Epithelial cell of proximal tubule (primary cell): Measurements from ENCODE around the gene SVIP. TPM values are rescaled to one million over a fixed set of nuclear protein-coding genes. Genes with fewer than 3 reads are reported as not detected.

Experiments used
- DNase-seq: peaks from one replicate; pipeline ENCODE4 v3.0.0-alpha.2; 2011; ENCODE audit warnings: low read depth
- H3K4me3 ChIP-seq: 2 replicates; pipeline ENCODE4 v1.5.1; 2011; ENCODE audit warnings: low read depth, mild to moderate bottlenecking, low read length
- CTCF ChIP-seq: conservative IDR thresholded peaks from 2 replicates; pipeline ENCODE4 v1.5.1; 2012; ENCODE audit warnings: low read depth, mild to moderate bottlenecking, low read length
- total RNA-seq: library from RNA; depleted of rRNA; stranded (reverse); fragments of >200 nt; gene quantifications from 2 replicates; pipeline ENCODE4 v1.2.3, GENCODE V29; 2015

The SVIP gene
- total RNA-seq, 1 donor from 2014 or later: 14.8 TPM

GRCh38 chr11:22780952-22781593 is 48.5 kb downstream of the SVIP start:
- H3K4me3 ChIP-seq: no peak overlapping the region
- no peak for TF ChIP-seq CTCF
- no peak for DNase-seq

DNA sequence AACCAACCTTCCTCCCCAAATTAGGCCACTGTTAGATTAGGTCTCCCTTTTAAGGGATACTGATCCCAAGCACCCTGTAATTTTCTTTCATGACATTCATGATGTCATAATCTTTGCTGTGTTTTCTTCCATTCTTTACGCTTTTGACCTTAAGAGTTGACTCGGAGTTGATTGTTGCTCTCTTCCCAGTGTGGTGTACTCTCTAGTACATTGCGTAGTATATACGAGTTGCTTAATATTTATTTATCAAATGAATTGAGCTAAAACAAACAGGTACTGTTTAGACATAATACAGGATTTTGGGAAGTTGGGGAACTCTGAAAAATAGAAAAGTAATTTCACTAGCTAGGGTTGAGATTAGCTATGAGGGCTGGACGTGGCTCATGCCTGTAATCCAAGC is 49.8 kb downstream of the SVIP start:
- DNase-seq: no peak
- no peak for TF ChIP-seq CTCF

DNA sequence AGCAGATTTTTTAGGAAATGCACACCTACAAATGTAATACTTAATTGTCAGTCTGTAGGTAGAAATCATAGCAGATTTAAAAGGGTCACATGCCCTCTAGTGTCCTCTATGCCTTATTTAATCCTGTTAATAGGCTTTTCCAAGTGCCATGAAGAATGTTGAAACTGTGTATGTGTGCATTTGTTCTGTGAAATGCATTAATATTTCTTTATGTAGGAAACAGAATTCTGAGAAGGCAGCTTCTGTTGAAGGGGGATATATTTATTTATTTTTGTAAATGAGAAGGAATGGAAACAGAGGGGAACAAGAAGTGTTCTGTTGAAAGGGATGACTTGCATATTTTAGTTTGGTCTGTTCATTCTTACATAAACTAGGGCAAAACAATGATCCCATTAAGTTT is 51.0 kb downstream of the SVIP start:
- peak; percentile 14 for TF ChIP-seq CTCF
- H3K4me3 ChIP-seq: no peak overlapping the region
- no peak for DNase-seq

More for the DNA sequence above, 49.8 kb downstream of the SVIP start:
- H3K4me3 ChIP-seq: no peak overlapping the region

DNA sequence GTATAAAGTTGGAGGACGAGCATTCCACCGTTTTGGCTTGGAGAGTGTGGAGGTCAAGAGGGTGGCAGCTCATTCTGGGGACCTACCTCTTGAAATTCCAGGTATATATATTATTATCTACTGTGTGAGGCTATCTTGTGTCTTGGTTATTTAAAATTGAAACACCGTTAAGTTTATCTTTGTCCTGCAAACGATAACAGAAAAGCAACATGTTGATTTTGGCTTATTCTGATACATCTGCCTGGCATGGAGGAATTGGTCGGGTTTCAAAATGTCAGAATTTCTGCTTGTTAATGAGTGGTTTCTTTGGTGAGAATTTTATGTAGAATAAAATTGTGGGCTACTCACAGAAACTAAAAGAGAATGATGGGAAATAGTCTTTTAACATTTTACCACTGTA is 54.4 kb downstream of the SVIP start:
- no peak for DNase-seq
- TF ChIP-seq CTCF: no peak

GRCh38 chr11:22774716-22775115 is 54.9 kb downstream of the SVIP start:
- no peak overlapping the region for H3K4me3 ChIP-seq
- DNase-seq: no peak
- no peak for TF ChIP-seq CTCF

More for the DNA sequence above, 54.4 kb downstream of the SVIP start:
- H3K4me3 ChIP-seq: no peak overlapping the region

DNA sequence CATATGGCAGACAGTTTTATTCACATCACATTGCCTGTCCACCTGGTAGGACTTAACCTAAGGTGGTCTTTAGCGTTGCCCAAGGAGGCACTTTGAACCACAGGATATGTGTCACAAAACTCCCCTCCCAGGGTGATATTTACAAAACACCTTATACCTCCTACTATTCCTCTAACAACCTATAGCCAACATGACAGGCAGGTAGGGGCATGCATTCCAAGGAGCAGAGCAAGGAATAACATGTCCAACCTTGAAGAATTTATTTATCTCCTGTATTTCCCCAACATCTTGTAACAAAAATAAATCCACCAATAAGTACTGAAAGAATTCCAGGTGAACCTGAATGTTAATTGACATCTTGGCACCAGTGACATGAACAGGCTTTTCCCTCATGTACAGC is 60.5 kb downstream of the SVIP start:
- no peak for DNase-seq
- no peak for TF ChIP-seq CTCF
- no peak overlapping the region for H3K4me3 ChIP-seq

Other genes with a start within 250 kb of the SVIP start
- gene FANCF, start 204.0 kb downstream of the SVIP start, total RNA-seq: 12.2 and 13.7 TPM in 2 replicates
- gene GAS2, start 163.2 kb downstream of the SVIP start, total RNA-seq: 1.2 and 10.3 TPM in 2 replicates
- not detected in 2 replicates for gene CCDC179, start 30.7 kb upstream of the SVIP start, total RNA-seq